GM19099 (cell line): ENCODE results near the gene DYNC1LI1.

ENCODE experiments used
- POLR2A ChIP-seq: IDR thresholded peaks from 3 replicates; pipeline ENCODE4 v1.6.1; 2011; ENCODE audit warnings: low read depth; ENCODE audit not compliant: insufficient read length; ENCODE audit errors: extremely low read depth

Gene DYNC1LI1

DNA sequence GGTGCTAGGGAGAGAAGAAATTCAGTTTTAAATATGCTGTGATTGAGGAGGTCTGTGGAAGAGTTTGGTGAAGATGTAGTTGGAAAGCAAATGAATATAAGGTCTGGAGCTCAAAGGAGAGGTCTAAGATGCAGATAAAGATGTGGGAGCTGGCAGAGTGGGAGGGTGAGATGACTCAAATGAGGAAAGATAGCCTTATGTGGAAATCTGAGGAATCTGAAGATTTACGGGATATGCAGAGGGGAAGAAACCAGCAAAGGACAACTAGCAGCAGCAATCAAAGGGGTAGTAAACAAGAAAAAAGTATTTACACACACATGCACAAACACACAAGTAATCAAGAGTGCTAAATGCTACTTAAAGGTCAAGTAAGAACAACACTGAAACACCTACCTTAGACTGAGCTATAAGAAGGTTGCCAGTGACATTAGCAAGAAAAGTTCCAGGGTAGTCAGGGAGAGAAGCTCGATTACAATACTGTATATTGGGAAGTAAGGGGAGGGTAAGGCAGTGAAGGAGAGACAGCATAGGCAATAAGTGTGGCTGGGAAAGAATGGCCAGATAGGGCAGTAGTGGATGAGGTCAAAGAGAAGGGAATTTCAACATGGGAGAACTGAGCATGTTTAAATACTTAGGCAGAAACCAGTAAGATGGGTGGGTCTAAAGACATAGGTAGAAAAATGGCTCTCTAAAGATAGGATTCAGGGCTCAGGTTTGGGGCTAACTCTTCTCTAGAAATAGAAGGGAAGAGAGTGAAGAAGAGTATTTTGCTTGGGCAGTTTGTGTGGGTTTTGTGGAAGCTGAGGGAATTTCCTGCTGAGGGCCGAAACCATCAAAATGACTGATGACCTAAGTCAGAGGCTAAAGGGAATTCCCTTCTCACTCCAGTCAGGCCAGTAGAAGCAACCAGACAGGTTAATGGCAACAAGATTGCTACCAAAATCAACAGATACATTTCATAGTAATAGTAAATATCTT lies 76.9 kb downstream of the DYNC1LI1 start:
- no peak for TF ChIP-seq POLR2A

DNA sequence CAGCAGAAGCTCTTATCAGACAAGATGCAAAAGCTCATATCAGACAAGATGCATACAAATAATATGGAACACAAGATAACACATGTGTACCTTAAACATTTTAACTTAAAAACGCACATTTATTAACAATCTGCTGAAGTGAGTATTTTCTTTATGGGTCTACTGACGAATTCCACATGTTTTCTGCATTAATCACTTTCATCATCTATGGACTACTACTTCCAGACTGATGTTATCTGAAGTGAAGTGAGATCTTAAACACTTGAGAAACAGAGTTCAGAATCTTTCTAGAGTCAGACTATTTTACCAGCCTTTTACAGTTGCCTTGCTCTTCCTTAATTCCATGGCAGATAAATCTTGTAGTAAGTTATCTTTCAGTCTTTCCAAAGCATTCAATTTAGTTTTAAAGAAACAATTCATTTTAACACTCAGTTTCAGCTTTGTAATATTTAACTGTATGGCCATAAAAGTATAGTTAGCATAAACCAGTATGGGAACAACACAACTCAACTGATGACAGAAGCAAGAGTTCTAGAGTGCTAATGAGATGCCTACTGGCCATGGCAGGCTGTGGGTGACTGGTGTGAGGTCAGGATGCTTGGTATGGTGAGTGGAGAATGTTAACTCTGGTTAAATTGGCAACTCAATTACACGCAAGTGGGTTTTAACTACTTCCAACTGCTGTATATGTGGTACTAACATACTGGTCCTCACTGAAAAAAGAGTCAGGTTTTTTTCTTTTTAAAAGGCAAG lies 77.8 kb downstream of the DYNC1LI1 start:
- no peak for TF ChIP-seq POLR2A

DNA sequence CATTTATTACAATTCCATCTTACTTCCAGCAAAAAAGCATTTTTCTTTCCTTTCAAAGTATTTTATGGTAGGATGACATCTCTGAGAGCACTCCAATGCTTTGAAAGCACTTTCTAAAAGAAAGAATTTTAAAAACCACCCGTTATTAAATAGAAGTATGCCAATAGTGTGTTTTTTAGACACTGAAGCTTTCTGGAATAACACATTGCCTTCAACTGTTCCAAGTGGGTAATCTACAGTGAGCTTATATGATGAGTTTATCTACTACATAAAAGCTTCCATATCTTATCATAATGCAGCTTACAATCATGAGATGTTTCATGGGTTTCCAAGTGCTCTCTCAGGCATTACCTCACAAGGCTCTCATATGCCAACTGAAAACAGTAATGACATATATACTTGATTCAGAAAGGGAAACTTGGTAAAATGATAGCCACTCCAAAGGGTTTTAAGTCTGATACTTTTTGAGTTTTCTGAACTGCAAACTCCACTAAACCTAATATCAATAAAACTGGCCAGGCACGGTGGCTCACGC lies 82.1 kb downstream of the DYNC1LI1 start:
- TF ChIP-seq POLR2A: no peak

DNA sequence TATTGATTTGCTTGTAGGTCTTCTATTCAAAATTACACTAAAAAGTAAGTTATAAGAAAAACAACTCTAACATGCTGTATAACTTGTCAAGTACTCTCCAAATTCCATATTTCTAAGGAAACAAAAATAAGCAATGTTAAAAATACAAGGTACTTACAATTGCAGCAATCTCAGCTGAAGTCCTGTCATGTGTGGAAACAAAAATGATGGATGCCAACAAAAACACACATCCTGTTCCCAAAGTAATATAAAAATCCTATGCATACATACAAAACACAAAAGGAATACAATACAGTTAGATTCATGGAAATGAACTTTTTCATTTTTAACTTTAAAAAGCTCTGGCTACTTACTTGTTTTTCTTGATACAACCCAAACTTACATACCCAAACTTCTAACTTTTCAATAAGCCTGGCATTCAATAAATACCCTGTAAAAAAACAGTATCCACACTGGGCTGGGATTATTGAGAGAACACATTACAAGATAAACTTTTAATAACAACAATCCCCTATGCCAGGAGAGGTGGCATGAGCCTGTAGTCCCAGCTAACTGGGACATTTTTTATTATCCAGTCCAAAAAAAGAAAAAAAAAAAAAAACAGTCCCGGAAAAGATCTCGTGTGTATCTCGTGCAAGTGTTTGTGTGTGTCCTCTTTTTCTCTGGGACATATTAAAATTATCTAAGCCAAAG lies 82.7 kb downstream of the DYNC1LI1 start:
- TF ChIP-seq POLR2A: no peak

DNA sequence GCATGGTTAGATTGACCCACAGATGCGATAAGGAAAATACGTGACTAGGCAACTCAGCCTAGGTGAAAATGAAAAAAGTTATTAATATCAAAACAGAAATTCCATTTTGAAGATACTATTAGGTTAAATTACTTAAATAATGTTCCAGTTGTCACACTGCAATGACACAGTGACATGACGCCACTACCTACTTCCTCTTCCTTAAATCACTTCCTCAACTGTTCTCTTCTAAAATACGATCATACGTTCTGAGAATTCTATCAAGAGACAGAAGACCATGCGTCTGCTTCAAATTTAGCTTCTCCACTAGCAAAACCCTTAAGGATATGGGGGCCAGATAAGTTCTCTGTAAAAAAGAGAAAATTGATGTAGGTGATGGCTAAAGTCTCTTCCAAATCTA lies 86.2 kb downstream of the DYNC1LI1 start:
- TF ChIP-seq POLR2A: no peak

DNA sequence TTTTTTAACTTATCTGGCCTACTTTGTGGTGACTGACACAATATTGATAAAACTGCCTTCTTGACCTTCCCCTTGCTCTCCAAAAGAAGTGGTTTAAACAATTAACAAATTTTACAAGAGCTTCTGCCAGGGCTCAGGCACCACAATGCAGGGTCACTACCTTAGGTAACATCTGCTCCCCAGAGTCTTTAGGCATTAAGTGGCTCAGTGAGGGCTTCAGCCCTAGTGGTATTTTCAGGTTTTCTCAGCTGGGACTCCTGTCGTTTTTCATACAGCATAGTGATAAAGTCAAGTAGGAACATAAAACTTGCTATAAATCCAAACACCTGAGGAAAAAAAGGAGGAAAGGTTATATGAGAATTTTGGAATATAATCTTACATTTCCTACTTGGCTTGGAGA lies 86.9 kb downstream of the DYNC1LI1 start:
- no peak for TF ChIP-seq POLR2A

DNA sequence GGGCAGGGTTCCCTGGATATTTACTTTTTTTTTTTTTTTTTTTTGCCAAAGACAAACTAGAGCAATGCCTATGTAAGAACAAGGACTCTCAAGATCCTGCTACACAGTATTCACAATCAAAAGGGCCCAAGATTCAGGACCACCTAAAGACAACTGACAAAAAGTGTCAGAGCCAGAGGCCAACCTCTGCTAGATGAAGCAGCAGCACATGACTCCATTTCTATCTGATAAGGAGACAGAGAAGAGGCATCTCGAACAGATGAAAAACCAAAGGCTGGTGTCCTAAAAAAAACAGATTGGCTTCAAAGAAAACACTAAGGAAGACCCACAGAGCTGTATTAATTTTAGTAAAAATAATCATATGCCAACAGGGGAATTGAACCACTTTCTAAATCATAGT lies 88.0 kb downstream of the DYNC1LI1 start:
- no peak for TF ChIP-seq POLR2A

DNA sequence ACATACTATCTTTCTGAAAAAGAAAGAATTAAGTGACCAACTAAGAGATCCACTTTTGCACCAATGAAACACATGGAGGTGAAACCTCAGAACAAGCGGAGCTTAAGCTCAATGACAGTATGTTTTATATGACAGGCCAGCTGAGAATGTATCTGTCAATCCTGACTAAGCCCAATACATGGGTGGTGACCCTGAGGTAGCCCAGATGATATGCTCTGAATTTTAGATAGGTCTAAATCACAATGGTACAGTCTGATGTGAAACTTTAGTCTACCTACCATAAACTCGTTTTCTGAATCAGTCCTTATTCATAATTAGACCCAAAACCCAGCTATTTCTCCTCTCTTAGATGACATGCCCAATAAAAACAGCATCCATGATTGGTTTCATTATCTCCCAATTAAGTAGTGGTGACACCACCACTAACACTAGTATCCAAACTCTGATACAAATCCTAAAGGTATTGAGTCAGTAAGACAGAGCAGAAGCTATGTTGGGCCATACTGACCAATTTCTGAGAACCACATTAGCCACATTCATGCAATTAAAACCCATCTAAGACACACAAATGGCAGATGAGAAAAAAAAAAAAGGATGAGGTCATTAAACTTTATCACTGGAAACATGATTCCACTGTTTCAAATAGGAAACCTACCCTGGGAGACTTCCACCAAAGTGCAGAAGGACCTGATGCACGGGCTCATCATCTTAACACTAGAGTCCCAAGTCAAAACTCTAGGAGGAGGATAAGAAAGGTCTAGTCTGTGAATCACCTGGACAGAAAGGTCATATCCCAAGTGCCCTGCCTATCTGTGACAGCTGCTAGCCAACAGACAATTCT lies 88.6 kb downstream of the DYNC1LI1 start:
- no peak for TF ChIP-seq POLR2A

DNA sequence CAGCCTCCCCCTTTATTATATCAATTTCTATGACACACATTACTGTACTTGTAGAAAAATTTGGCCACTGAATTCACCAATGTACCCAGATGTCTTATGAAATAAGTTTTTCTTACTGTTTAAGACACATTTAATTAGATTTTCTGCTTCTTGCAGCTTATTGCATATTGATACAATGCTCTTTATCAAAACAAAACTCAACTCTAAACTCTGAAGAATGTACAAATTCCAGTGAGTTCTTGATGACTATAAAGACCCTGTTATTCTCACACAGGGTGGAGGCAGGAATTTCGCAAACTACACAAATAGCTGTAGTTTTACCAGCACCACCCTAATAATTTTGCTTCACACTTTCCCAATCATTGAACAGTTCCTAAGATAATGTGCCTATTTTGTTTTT lies 90.1 kb downstream of the DYNC1LI1 start:
- no peak for TF ChIP-seq POLR2A
